Neuronal stem cell (in vitro differentiated cells): Measurements from ENCODE around the gene SENP2.

Source experiments
- DNase-seq: peaks from one replicate; pipeline ENCODE4 v3.0.0-alpha.2; 2013; ENCODE audit warnings: low spot score
- H2AFZ ChIP-seq: one replicate; pipeline ENCODE4 v1.6.1; 2013; ENCODE audit warnings: mild to moderate bottlenecking, low read length, inconsistent platforms
- H2AK5ac ChIP-seq: 2 replicates; pipeline ENCODE4 v1.6.1; 2013; ENCODE audit warnings: low read depth, mild to moderate bottlenecking, inconsistent platforms, low read length, moderate library complexity, mixed read lengths
- H2BK120ac ChIP-seq: 2 replicates; pipeline ENCODE4 v1.6.1; 2013; ENCODE audit warnings: low read depth, mild to moderate bottlenecking, inconsistent platforms, low read length, moderate library complexity, mixed read lengths
- H2BK12ac ChIP-seq: one replicate; pipeline ENCODE4 v1.6.1; 2013; ENCODE audit warnings: low read length, inconsistent platforms
- H2BK15ac ChIP-seq: 2 replicates; pipeline ENCODE4 v1.6.1; 2013; ENCODE audit warnings: mild to moderate bottlenecking, low read length, inconsistent platforms, mixed read lengths
- H2BK5ac ChIP-seq: one replicate; pipeline ENCODE4 v1.6.1; 2013; ENCODE audit warnings: inconsistent platforms, mild to moderate bottlenecking, low read length, moderate library complexity
- H3K14ac ChIP-seq: one replicate; pipeline ENCODE4 v1.6.1; 2013; ENCODE audit warnings: low read length, inconsistent platforms
- H3K18ac ChIP-seq: 2 replicates; pipeline ENCODE4 v1.6.1; 2013; ENCODE audit warnings: low read length, inconsistent platforms
- H3K23ac ChIP-seq: 2 replicates; pipeline ENCODE4 v1.6.1; 2013; ENCODE audit warnings: low read depth, mild to moderate bottlenecking, mixed read lengths, low read length, inconsistent platforms; ENCODE audit not compliant: poor library complexity
- H3K27ac ChIP-seq: replicated peaks from 3 replicates; pipeline ENCODE4 v1.5.1; 2013; ENCODE audit warnings: low read length, inconsistent platforms
- H3K27me3 ChIP-seq, 3 experiments: 2 replicates each; pipeline ENCODE4 v1.6.1; 2013; ENCODE audit warnings: low read length in 3 of 3, mild to moderate bottlenecking in 2 of 3, inconsistent platforms in 1 of 3, low read depth in 1 of 3, mixed read lengths in 1 of 3, moderate library complexity in 1 of 3; ENCODE audit not compliant: control insufficient read depth in 3 of 3, insufficient read depth in 3 of 3
- H3K36me3 ChIP-seq, 2 donors: replicated peaks in 1 of 2; 2 replicates each; pipeline ENCODE4 v1.6.1; 2013; ENCODE audit warnings: low read length in 2 of 2; ENCODE audit not compliant: control insufficient read depth in 2 of 2, insufficient read depth in 2 of 2
- H3K4ac ChIP-seq: 2 replicates; pipeline ENCODE4 v1.6.1; 2013; ENCODE audit warnings: inconsistent platforms, mild to moderate bottlenecking, low read length, moderate library complexity
- H3K4me1 ChIP-seq, 2 donors: 1 replicate in 1 of 2; 2 replicates in 1 of 2; pipeline ENCODE4 v1.6.1; 2013; ENCODE audit warnings: low read length in 2 of 2, low read depth in 1 of 2; ENCODE audit not compliant: control insufficient read depth in 2 of 2, insufficient read depth in 1 of 2
- H3K4me2 ChIP-seq: one replicate; pipeline ENCODE4 v1.6.1; 2013; ENCODE audit warnings: mild to moderate bottlenecking, low read length, inconsistent platforms; ENCODE audit not compliant: insufficient read depth, poor library complexity, severe bottlenecking
- H3K4me3 ChIP-seq, 2 donors: 2 replicates each; pipeline ENCODE4 v1.5.1; 2013; ENCODE audit warnings: low read length in 2 of 2, mild to moderate bottlenecking in 2 of 2, inconsistent platforms in 1 of 2, moderate library complexity in 1 of 2
- H3K79me1 ChIP-seq: one replicate; pipeline ENCODE4 v1.6.1; 2013; ENCODE audit warnings: low read depth, mild to moderate bottlenecking, inconsistent platforms, low read length, moderate library complexity
- H3K9ac ChIP-seq: one replicate; pipeline ENCODE4 v1.6.1; 2013; ENCODE audit warnings: mild to moderate bottlenecking, low read depth, low read length, inconsistent platforms; ENCODE audit not compliant: poor library complexity
- H3K9me3 ChIP-seq, 2 donors: replicated peaks in 1 of 2; 2 replicates each; pipeline versions ENCODE3 to v1.6.1; 2013; ENCODE audit warnings: low read length in 2 of 2, mild to moderate bottlenecking in 2 of 2, inconsistent platforms in 1 of 2, low read depth in 1 of 2, mixed read lengths in 1 of 2, moderate library complexity in 1 of 2; ENCODE audit not compliant: control insufficient read depth in 2 of 2, insufficient read depth in 1 of 2
- H4K8ac ChIP-seq: one replicate; pipeline ENCODE4 v1.6.1; 2013; ENCODE audit warnings: low read depth, mild to moderate bottlenecking, inconsistent platforms, low read length, moderate library complexity
- H4K91ac ChIP-seq: one replicate; pipeline ENCODE4 v1.6.1; 2013; ENCODE audit warnings: low read length, low read depth, mild to moderate bottlenecking, inconsistent platforms; ENCODE audit not compliant: poor library complexity
- WGBS, 2 donors: extraction: QIAGEN DNeasy Blood & Tissue Kit; methylation state at CpG; one replicate each; pipeline ENCODE4 v1.1.7; 2013; ENCODE audit warnings: missing lambda C conversion rate in 2 of 2, mixed read lengths in 1 of 2; ENCODE audit not compliant: insufficient read length in 2 of 2, insufficient replicate concordance in 1 of 2; ENCODE audit errors: extremely low coverage in 2 of 2; 5-methylcytosine and 5-hydroxymethylcytosine counted together

Gene SENP2

DNA sequence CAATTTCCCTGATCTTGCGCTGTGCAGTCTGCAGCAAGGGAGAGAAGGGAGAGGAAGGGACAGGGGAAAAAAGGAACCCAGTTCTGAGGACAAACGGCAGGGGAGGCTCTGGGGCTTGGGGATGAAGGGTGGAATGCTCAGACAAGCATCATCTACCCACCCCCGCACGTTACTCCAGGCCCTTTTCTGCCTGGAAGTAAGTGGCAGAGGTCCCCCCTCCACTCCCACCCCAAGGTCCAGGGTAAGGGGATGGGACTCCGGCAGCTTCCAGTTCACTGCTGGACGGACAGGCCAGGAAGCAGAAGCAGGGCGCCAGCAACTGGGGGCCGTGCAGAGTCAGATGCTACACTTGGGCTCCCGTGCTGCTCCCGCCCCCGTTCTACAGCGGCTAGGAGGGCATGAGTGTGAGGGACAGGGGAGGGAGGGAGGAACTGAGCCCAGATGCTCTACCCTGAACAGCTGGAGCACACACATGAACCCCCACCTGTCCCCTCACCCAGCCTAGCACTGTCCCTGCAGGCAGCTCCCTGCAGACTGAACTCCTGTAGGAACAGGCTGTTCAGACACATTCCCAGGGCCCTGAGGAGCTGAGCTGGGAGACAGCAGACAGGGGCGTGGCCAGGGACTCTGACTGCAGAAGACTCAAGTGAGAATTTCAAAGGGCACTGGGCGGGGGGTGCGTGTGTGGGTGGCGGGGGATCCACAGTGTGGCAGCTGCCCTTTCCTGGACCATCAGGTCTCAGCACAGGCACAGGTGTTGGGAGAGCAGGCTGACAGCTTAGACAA lies 59.7 kb downstream of the SENP2 start:
- Histone ChIP-seq H2BK5ac (no peak overlapping the region), H3K4me3 (no peak overlapping the region), H2AFZ (no peak overlapping the region), H2AK5ac (peak overlapping the region; percentile 32), H3K36me3 (peaks cover 44 to 87% of the 10 kb centered on the region in 2 donors), H4K8ac (no peak overlapping the region), H3K4me1 (peaks cover 0 to 22% of the 10 kb centered on the region in 2 donors), H2BK120ac (no peak overlapping the region), H3K4me2 (no peak overlapping the region), H3K79me1 (peaks cover 2% of the 10 kb centered on the region), H4K91ac (no peak overlapping the region), H3K4ac (no peak overlapping the region), H3K9me3 (peaks cover 0 to 3% of the 10 kb centered on the region in 2 donors), H3K27me3 (no peaks in the 10 kb centered on the region), H2BK12ac (no peak overlapping the region), H3K9ac (peak overlapping the region; percentile 50), H3K23ac (peak overlapping the region; percentile 37), H3K18ac (peak overlapping the region; percentile 78), H3K14ac (peak overlapping the region; percentile 47), H3K27ac (peak overlapping the region; percentile 33), H2BK15ac (no peak overlapping the region)
- DNase-seq: no peak
- no CpG with 5 or more reads among the region's 16 CpGs for WGBS, 2 donors

DNA sequence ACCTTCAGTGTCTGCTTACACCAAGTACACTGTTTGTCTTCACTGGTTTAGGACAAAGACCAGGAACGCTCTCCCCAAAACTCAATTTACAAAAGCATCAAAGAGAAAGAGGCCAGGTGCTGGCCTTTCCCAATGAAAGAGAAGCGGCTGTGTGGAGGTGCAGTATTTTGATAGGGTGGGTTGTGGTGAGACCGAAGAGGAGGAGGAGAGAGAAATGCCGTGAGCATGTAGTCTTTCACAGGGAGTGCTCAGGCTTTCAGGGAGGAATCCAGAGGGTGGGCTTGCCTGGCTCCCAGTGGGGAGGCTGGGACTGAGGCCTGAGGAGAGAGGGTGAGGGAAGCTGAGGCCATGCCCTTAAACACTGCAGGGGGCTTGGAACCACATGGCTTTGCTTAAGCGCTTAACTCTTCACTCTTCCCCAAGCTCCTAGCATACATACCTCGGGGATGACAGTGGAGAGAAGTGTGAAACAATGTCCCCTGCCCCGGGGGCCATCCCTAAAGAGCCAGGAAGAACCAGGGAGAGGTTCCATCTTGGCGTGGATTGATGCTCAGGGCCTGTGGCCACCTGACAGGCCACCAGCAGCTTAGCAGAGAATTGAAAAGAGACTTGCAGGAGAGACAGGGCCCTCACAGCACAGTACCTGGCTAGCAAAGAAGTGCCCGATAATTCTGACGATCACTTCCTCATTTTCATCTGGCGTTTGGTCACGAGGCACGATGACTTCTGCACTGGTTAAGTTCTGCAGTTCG lies 60.5 kb downstream of the SENP2 start:
- peaks cover 0 to 22% of the 10 kb centered on the region in 2 donors for H3K4me1 ChIP-seq
- WGBS, 2 donors: no CpG with 5 or more reads among the region's 14 CpGs

DNA sequence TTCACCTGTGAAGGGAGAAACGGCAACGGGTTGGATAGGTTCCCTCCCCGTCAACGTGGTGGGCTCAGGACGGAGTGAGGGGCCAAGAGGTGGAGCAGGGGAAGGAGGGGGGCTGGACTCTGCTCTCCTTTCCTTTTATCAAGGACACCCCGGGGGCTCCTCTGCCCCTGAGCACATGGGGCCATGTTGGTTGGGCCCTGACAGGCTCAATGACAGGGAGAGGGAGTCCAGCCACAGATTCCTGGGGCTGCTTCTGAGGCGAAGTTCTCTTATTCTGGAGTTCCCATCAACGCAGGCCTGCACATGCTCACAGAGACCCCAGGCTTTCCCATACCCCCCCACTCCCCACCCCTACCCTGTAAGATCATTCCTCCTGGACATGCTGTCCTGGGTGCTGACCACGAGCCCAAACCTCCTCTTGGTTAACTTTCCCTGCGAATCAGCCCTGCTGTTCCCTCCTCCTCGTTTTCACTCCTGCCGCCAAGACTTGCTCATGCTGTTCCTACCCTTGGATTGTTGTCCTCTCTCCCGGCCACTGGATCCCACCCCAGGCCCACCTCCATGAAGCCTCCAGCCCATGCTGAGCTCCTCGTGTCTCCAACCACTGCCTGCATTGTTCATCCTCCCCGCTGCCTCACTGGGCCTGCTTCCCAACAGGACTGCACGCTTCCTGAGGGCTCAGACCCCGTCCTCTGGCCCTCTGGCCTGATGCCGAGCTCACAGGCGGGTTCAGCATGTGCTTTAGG lies 61.2 kb downstream of the SENP2 start:
- DNase-seq: no peak
- Histone ChIP-seq H2AK5ac (no peak overlapping the region), H3K4me3 (no peak overlapping the region), H3K14ac (peak overlapping the region; percentile 86), H3K27me3 (no peaks in the 10 kb centered on the region), H4K8ac (peak overlapping the region; percentile 93), H3K9me3 (peaks cover 0 to 3% of the 10 kb centered on the region in 2 donors), H3K23ac (peak overlapping the region; percentile 85), H3K4ac (no peak overlapping the region), H3K79me1 (peaks cover 2% of the 10 kb centered on the region), H3K4me1 (peaks cover 0 to 22% of the 10 kb centered on the region in 2 donors), H3K9ac (peak overlapping the region; percentile 24), H2BK120ac (no peak overlapping the region), H4K91ac (no peak overlapping the region), H3K18ac (peak overlapping the region; percentile 24), H3K36me3 (peaks cover 50 to 97% of the 10 kb centered on the region in 2 donors), H3K27ac (no peak overlapping the region), H2BK15ac (no peak overlapping the region), H2BK12ac (no peak overlapping the region), H2BK5ac (peak overlapping the region; percentile 58), H3K4me2 (no peak overlapping the region), H2AFZ (no peak overlapping the region)
- WGBS, 2 donors: no CpG with 5 or more reads among the region's 19 CpGs

More for the DNA sequence above, 60.5 kb downstream of the SENP2 start:
- Histone ChIP-seq H3K4ac (no peak overlapping the region), H3K27me3 (no peaks in the 10 kb centered on the region), H3K4me3 (no peak overlapping the region), H2AK5ac (no peak overlapping the region), H3K23ac (no peak overlapping the region), H4K91ac (no peak overlapping the region), H2BK15ac (no peak overlapping the region), H3K27ac (no peak overlapping the region), H3K14ac (peak overlapping the region; percentile 31), H3K18ac (no peak overlapping the region), H2BK120ac (no peak overlapping the region), H3K9me3 (peaks cover 0 to 3% of the 10 kb centered on the region in 2 donors), H4K8ac (no peak overlapping the region), H3K36me3 (peaks cover 45 to 95% of the 10 kb centered on the region in 2 donors), H3K4me2 (no peak overlapping the region), H3K79me1 (peaks cover 2% of the 10 kb centered on the region), H2BK12ac (no peak overlapping the region), H2AFZ (no peak overlapping the region), H3K9ac (no peak overlapping the region), H2BK5ac (no peak overlapping the region)
- DNase-seq: no peak
